Breast epithelium (tissue), 3 donors: ENCODE results near the gene ARFRP1.

Experiments
- CTCF ChIP-seq, 3 donors: fragments of 450-650 bp; IDR thresholded peaks; one replicate each; pipeline ENCODE4 v1.5.1; 2016 to 2017; ENCODE audit warnings: antibody characterized with exemption in 3 of 3, mild to moderate bottlenecking in 3 of 3, moderate library complexity in 3 of 3
- POLR2A ChIP-seq: fragments of 450-650 bp; IDR thresholded peaks from one replicate; pipeline ENCODE4 v1.6.1; 2016; ENCODE audit warnings: antibody characterized with exemption, mild to moderate bottlenecking, moderate library complexity
- POLR2AphosphoS5 ChIP-seq, 3 donors: sonication (generic); formaldehyde crosslinking; IDR thresholded peaks; one replicate each; pipeline ENCODE4 v1.6.1; 2017; ENCODE audit warnings: antibody characterized with exemption in 3 of 3

GRCh38 chr20:63714858-63715257 is 7.1 kb upstream of the ARFRP1 start:
- TF ChIP-seq CTCF (IDR thresholded peaks at IDR 0.05) (no peak), POLR2A (no peak), POLR2AphosphoS5 (IDR thresholded peaks at IDR 0.05) (no peak)
